ENCODE measurements around the gene ALB.

ALB gene

DNA sequence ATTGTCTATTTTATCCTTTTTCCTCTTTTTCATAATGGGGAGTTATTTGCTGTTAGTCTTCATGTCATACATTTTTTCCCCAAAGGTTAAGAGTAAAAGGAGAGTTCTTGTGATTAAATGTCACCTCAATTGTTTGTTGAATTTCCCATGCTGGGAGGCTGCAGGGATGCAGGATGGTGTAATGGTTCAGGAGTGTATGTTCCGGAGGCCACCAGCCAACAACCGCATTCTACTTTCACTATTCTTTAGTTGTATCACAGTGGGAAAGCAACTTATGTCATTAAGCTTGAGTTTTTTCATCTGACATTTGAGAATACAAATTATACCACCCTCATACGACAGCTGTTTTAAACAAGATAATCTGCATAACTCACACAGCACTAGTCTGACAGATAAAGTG is 47.3 kb downstream of the ALB start:
- TF ChIP-seq, protein P1, sequence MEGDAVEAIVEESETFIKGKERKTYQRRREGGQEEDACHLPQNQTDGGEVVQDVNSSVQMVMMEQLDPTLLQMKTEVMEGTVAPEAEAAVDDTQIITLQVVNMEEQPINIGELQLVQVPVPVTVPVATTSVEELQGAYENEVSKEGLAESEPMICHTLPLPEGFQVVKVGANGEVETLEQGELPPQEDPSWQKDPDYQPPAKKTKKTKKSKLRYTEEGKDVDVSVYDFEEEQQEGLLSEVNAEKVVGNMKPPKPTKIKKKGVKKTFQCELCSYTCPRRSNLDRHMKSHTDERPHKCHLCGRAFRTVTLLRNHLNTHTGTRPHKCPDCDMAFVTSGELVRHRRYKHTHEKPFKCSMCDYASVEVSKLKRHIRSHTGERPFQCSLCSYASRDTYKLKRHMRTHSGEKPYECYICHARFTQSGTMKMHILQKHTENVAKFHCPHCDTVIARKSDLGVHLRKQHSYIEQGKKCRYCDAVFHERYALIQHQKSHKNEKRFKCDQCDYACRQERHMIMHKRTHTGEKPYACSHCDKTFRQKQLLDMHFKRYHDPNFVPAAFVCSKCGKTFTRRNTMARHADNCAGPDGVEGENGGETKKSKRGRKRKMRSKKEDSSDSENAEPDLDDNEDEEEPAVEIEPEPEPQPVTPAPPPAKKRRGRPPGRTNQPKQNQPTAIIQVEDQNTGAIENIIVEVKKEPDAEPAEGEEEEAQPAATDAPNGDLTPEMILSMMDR (IDR thresholded peaks at IDR 0.05; ENCODE audit: control extremely low read depth, extremely low read depth, low read depth, missing control alignments): no peak
- POLR2A ChIA-PET: no interaction called here
- no peak for DNase-seq (ENCODE audit: extremely low spot score)
- CTCF ChIA-PET: interaction anchor here (0.9 to 3.2 kb wide), 4 partner anchors 13 to 110 kb away, joined by 3 to 14 read pairs (median 6); no protein-coding TSS in a partner anchor

DNA sequence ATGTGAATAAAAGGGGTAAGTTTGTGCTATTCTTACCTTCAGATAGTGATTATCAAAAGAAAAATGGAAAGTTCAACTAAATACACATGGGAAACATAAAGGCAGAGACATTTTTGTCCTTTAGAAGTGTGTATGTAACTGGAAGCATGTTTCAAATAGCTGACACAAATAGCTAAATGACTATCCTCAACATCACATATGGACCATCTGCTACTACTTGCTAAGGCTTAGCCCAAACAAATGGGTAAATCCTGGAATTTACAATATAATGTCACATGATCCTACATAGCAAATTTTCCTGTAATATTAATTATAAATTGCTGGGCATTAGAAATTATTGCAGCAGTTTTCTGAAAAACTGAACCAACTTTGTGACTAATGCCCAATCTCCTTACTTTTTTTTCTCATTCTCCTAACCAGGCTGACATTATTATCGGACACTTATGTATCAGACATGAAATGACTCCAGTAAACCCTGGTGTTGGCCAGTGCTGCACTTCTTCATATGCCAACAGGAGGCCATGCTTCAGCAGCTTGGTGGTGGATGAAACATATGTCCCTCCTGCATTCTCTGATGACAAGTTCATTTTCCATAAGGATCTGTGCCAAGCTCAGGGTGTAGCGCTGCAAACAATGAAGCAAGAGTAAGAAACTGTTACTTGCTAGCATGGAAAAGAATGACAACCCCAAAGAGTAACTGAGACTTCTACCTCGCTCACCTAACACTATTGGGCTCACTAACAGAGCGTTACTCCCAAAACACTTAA is 48.1 kb downstream of the ALB start:
- TF ChIP-seq, protein P1 (IDR thresholded peaks at IDR 0.05; ENCODE audit: control extremely low read depth, extremely low read depth, low read depth, missing control alignments): no peak
- CTCF ChIA-PET: interaction anchor here (0.9 to 3.2 kb wide), 4 partner anchors 13 to 111 kb away, joined by 3 to 14 read pairs (median 6); no protein-coding TSS in a partner anchor
- DNase-seq (ENCODE audit: extremely low spot score): no peak
- POLR2A ChIA-PET: no interaction called here

DNA sequence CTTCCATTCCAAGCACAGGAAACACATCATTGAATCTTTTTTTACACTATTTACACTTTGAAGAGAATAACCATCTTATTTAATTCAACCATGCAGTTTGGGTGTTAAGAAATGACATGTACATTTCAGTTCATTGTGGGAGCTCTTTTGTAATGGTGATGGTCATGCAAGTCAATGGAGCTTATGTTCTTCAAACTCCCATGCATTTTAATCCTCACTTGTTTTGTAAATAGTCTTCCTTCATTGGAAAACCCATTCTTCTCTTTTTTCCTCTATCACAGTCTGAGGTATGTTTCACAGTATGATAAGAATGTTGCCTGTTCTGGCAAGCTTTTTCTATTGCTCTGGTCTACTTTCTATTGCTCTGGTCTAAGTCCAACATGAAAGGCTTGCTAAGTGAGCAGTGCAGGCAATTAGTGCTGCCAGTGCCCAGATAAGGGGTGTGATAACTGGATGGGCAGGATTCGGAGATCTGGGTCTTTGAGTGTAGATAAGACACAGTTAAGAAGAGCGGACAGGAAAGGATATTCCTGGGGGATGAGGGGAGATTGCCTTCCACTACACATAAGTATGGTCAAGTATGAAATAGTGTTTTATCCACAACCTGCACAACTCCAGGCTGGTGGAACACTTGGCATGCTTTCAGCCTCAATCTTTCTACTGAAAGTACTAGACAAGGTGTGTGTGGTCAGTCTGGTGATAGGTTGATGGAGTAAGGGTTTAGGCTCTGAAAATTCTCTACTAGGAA is 49.0 kb downstream of the ALB start:
- TF ChIP-seq, protein P1 (IDR thresholded peaks at IDR 0.05; ENCODE audit: control extremely low read depth, extremely low read depth, low read depth, missing control alignments): no peak
- ChIA-PET POLR2A (no interaction called here), CTCF (interaction anchor here (1.1 to 3.2 kb wide), 3 partner anchors 14 to 26 kb away, joined by 3 to 14 read pairs (median 8); no protein-coding TSS in a partner anchor)
- no peak for DNase-seq (ENCODE audit: extremely low spot score)

DNA sequence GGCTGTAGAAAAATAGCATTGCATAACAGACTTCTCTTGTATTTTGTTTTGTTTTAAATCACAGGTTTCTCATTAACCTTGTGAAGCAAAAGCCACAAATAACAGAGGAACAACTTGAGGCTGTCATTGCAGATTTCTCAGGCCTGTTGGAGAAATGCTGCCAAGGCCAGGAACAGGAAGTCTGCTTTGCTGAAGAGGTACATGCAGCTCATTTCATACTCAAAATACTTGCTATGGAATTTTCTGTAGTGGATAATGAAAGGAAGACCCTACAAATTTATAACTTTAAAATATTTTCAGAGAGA is 49.6 kb downstream of the ALB start:
- ChIA-PET CTCF (no interaction called here), POLR2A (no interaction called here)
- TF ChIP-seq, protein P1 (IDR thresholded peaks at IDR 0.05; ENCODE audit: control extremely low read depth, extremely low read depth, low read depth, missing control alignments): no peak
- no peak for DNase-seq (ENCODE audit: extremely low spot score)

DNA sequence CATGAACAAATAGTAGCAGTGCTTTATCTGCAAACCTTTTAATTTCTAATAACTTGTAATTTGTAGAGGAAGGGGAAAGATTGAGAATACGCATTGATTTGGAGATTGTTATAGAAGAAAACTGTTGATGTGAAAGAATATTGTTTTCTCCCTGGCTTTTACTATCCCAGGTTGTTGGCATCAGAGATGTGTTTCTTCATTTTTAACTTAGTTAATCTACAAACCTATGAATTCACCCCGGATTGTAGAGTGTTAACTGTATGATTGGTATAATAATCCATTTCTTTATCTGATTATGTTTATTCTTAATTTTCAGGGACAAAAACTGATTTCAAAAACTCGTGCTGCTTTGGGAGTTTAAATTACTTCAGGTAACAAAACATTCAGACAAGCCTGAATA is 50.8 kb downstream of the ALB start:
- ChIA-PET POLR2A (no interaction called here), CTCF (no interaction called here)
- TF ChIP-seq, protein P1 (IDR thresholded peaks at IDR 0.05; ENCODE audit: control extremely low read depth, extremely low read depth, low read depth, missing control alignments): no peak
- DNase-seq (ENCODE audit: extremely low spot score): no peak

DNA sequence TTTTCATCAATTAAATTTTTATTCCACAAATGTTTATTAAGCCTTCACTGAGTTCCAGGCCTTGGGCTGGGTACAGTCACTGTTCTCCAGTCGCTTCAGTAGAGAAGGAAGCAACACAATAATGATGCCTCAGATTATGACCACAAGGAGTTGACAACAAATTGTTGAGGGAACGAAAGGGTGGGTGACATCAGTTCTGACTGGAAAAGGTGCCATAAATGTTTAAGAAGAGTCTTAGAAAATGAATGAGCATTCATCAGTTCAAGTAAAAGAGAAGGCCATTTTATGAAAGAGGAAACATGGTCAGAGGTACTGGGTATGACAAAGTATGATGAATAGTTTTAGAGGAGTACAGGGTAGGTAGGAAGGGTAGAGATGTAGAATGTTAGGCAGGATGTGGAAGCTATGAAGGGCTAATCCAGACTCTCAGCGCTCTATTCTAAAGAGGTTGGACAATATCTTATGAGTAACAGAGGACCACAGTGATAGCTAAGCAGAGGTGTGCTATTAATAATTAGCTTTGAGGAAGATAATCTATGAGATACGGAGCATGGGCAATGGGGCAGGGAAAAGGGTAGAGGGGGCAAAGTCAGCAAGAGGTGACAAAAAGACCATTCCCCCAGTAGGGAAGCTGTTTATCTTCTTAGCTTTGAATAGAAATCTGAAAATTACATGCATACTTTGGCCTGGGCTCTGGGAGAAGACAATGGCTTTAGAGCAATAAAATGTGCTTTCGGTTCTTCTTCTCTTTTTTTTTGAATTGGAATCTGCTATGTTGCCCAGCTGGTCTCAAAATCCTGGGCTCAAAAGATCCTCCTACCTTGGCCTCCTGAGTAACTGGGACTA is 52.3 kb downstream of the ALB start:
- TF ChIP-seq, protein P1 (IDR thresholded peaks at IDR 0.05; ENCODE audit: control extremely low read depth, extremely low read depth, low read depth, missing control alignments): no peak
- POLR2A ChIA-PET: no interaction called here
- CTCF ChIA-PET: interaction anchor here (0.9 to 3.9 kb wide), 2 partner anchors 10 to 678 kb away, joined by 3 to 23 read pairs; no protein-coding TSS in a partner anchor
- no peak for DNase-seq (ENCODE audit: extremely low spot score)

Data from GM10248 (cell line).